ENCODE results near the gene ZNF516. TPM values are rescaled to one million over a fixed set of nuclear protein-coding genes. Genes with fewer than 3 reads are reported as not detected.

The ZNF516 gene
- total RNA-seq, 1 donor from 2014 or later = 1.2 TPM

- Mint-ChIP-seq H3K4me3 (ENCODE audit: low read depth) (no peak overlapping the region), H3K9me3 (no peaks in the 10 kb centered on the region), H3K27ac (no peak overlapping the region), H3K36me3 (ENCODE audit: low read depth) (no peaks in the 10 kb centered on the region), H3K27me3 (ENCODE audit: low read depth) (no peaks in the 10 kb centered on the region), H3K4me1 (ENCODE audit: low read depth) (no peaks in the 10 kb centered on the region)
- DNase-seq (ENCODE audit: low spot score) = no peak
- intact Hi-C loops (cut with micrococcal nuclease) = no loop called here
Observed at GRCh38 chr18:76442413-76443171, 52.5 kb downstream of the ZNF516 start.

GRCh38 chr18:76441668-76442412, 53.2 kb downstream of the ZNF516 start:
- no peaks in the 10 kb centered on the region for H3K36me3 Mint-ChIP-seq (ENCODE audit: low read depth)
- no peaks in the 10 kb centered on the region for H3K9me3 Mint-ChIP-seq
- no peak overlapping the region for H3K4me3 Mint-ChIP-seq (ENCODE audit: low read depth)
- H3K27ac Mint-ChIP-seq = no peak overlapping the region
- intact Hi-C loops (cut with micrococcal nuclease) = no loop called here
- no peaks in the 10 kb centered on the region for H3K4me1 Mint-ChIP-seq (ENCODE audit: low read depth)
- no peak for DNase-seq (ENCODE audit: low spot score)
- H3K27me3 Mint-ChIP-seq (ENCODE audit: low read depth) = no peaks in the 10 kb centered on the region

GRCh38 chr18:76441002-76441667, 53.9 kb downstream of the ZNF516 start:
- H3K4me1 Mint-ChIP-seq (ENCODE audit: low read depth) = no peaks in the 10 kb centered on the region
- H3K4me3 Mint-ChIP-seq (ENCODE audit: low read depth) = no peak overlapping the region
- no peak overlapping the region for H3K27ac Mint-ChIP-seq
- H3K27me3 Mint-ChIP-seq (ENCODE audit: low read depth) = no peaks in the 10 kb centered on the region
- intact Hi-C loops (cut with micrococcal nuclease) = no loop called here
- H3K36me3 Mint-ChIP-seq (ENCODE audit: low read depth) = no peaks in the 10 kb centered on the region
- DNase-seq (ENCODE audit: low spot score) = no peak
- H3K9me3 Mint-ChIP-seq = no peaks in the 10 kb centered on the region

- no peaks in the 10 kb centered on the region for H3K9me3 Mint-ChIP-seq
- no peaks in the 10 kb centered on the region for H3K36me3 Mint-ChIP-seq (ENCODE audit: low read depth)
- H3K4me1 Mint-ChIP-seq (ENCODE audit: low read depth) = no peaks in the 10 kb centered on the region
- no peak overlapping the region for H3K27ac Mint-ChIP-seq
- intact Hi-C loops (cut with micrococcal nuclease) = no loop called here
- H3K27me3 Mint-ChIP-seq (ENCODE audit: low read depth) = no peaks in the 10 kb centered on the region
- DNase-seq (ENCODE audit: low spot score) = no peak
- no peak overlapping the region for H3K4me3 Mint-ChIP-seq (ENCODE audit: low read depth)
Observed at GRCh38 chr18:76437910-76438309, 57.1 kb downstream of the ZNF516 start.

- H3K9me3 Mint-ChIP-seq = no peaks in the 10 kb centered on the region
- H3K4me3 Mint-ChIP-seq (ENCODE audit: low read depth) = no peak overlapping the region
- intact Hi-C loops (cut with micrococcal nuclease) = no loop called here
- H3K4me1 Mint-ChIP-seq (ENCODE audit: low read depth) = no peaks in the 10 kb centered on the region
- no peak for DNase-seq (ENCODE audit: low spot score)
- no peaks in the 10 kb centered on the region for H3K27me3 Mint-ChIP-seq (ENCODE audit: low read depth)
- no peaks in the 10 kb centered on the region for H3K36me3 Mint-ChIP-seq (ENCODE audit: low read depth)
- no peak overlapping the region for H3K27ac Mint-ChIP-seq
Observed at GRCh38 chr18:76437011-76437410, 58.0 kb downstream of the ZNF516 start.

GRCh38 chr18:76436342-76436741, 58.7 kb downstream of the ZNF516 start:
- Mint-ChIP-seq H3K27me3 (ENCODE audit: low read depth) (no peaks in the 10 kb centered on the region), H3K36me3 (ENCODE audit: low read depth) (no peaks in the 10 kb centered on the region), H3K4me1 (ENCODE audit: low read depth) (no peaks in the 10 kb centered on the region), H3K27ac (no peak overlapping the region), H3K9me3 (no peaks in the 10 kb centered on the region), H3K4me3 (ENCODE audit: low read depth) (no peak overlapping the region)
- intact Hi-C loops (cut with micrococcal nuclease) = no loop called here
- DNase-seq (ENCODE audit: low spot score) = no peak

- no peak overlapping the region for H3K4me3 Mint-ChIP-seq (ENCODE audit: low read depth)
- DNase-seq (ENCODE audit: low spot score) = no peak
Observed at GRCh38 chr18:76435316-76435989, 59.6 kb downstream of the ZNF516 start.

GRCh38 chr18:76434452-76434851, 60.6 kb downstream of the ZNF516 start:
- H3K9me3 Mint-ChIP-seq = no peaks in the 10 kb centered on the region
- intact Hi-C loops (cut with micrococcal nuclease) = no loop called here
- no peak overlapping the region for H3K4me3 Mint-ChIP-seq (ENCODE audit: low read depth)
- H3K27ac Mint-ChIP-seq = no peak overlapping the region
- no peak for DNase-seq (ENCODE audit: low spot score)
- H3K27me3 Mint-ChIP-seq (ENCODE audit: low read depth) = no peaks in the 10 kb centered on the region
- no peaks in the 10 kb centered on the region for H3K36me3 Mint-ChIP-seq (ENCODE audit: low read depth)
- H3K4me1 Mint-ChIP-seq (ENCODE audit: low read depth) = no peaks in the 10 kb centered on the region

More at GRCh38 chr18:76435316-76435989, 59.6 kb downstream of the ZNF516 start:
- no peaks in the 10 kb centered on the region for H3K4me1 Mint-ChIP-seq (ENCODE audit: low read depth)
- intact Hi-C loops (cut with micrococcal nuclease) = no loop called here
- no peaks in the 10 kb centered on the region for H3K27me3 Mint-ChIP-seq (ENCODE audit: low read depth)
- no peaks in the 10 kb centered on the region for H3K36me3 Mint-ChIP-seq (ENCODE audit: low read depth)
- no peak overlapping the region for H3K27ac Mint-ChIP-seq
- no peaks in the 10 kb centered on the region for H3K9me3 Mint-ChIP-seq

GRCh38 chr18:76433788-76434187, 61.3 kb downstream of the ZNF516 start:
- intact Hi-C loops (cut with micrococcal nuclease) = no loop called here
- Mint-ChIP-seq H3K27me3 (ENCODE audit: low read depth) (no peaks in the 10 kb centered on the region), H3K36me3 (ENCODE audit: low read depth) (no peaks in the 10 kb centered on the region), H3K4me1 (ENCODE audit: low read depth) (no peaks in the 10 kb centered on the region), H3K4me3 (ENCODE audit: low read depth) (no peak overlapping the region), H3K9me3 (no peaks in the 10 kb centered on the region), H3K27ac (no peak overlapping the region)
- no peak for DNase-seq (ENCODE audit: low spot score)

GRCh38 chr18:76432970-76433767, 61.9 kb downstream of the ZNF516 start:
- Mint-ChIP-seq H3K9me3 (no peaks in the 10 kb centered on the region), H3K4me3 (ENCODE audit: low read depth) (no peak overlapping the region), H3K27ac (no peak overlapping the region), H3K27me3 (ENCODE audit: low read depth) (no peaks in the 10 kb centered on the region), H3K36me3 (ENCODE audit: low read depth) (no peaks in the 10 kb centered on the region), H3K4me1 (ENCODE audit: low read depth) (no peaks in the 10 kb centered on the region)
- intact Hi-C loops (cut with micrococcal nuclease) = no loop called here
- DNase-seq (ENCODE audit: low spot score) = no peak

- no peak for DNase-seq (ENCODE audit: low spot score)
- Mint-ChIP-seq H3K27me3 (ENCODE audit: low read depth) (peaks cover 2% of the 10 kb centered on the region), H3K36me3 (ENCODE audit: low read depth) (no peaks in the 10 kb centered on the region), H3K4me3 (ENCODE audit: low read depth) (no peak overlapping the region), H3K9me3 (no peaks in the 10 kb centered on the region), H3K4me1 (ENCODE audit: low read depth) (no peaks in the 10 kb centered on the region), H3K27ac (no peak overlapping the region)
- intact Hi-C loops (cut with micrococcal nuclease) = no loop called here
Observed at GRCh38 chr18:76432274-76432755, 62.7 kb downstream of the ZNF516 start.

All from activated T-helper 2 cell treated with anti-CD3 and anti-CD28 coated beads, Interferon-gamma antibody, Interleukin-2, Interleukin-4, amounts not matched to agents 10 μg/mL and 5 μg/mL and 100 μg/mL, durations not matched to agents 14 hours and 24 hours and 36 hours (primary cell).